Measurements from ENCODE around the gene EPRS1. TPM values are rescaled to one million over a fixed set of nuclear protein-coding genes. Genes with fewer than 3 reads are reported as not detected.

EPRS1 gene
- total and polyA plus RNA-seq, 4 donors = 42.6 to 99.0 (median 55.0) TPM

DNA sequence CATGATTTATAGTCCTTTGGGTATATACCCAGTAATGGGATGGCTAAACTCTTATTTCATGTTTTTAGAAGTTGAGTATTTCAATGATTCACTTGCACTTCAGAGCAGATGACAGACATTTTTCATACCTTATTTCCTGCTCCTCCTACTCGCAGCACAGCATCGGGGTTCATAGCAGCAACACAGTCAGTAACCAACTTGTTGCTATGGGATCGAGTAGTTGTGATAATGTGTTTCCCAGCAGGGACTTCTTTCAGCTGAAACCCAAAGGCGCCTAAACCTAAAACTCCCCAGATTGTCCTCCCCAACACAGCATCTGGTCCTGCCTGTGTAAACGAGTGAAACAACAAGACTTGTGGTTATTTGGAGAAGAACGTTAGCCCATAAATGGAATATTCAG, 16.3 kb upstream of the EPRS1 start:
- TF ChIP-seq, protein P1, sequence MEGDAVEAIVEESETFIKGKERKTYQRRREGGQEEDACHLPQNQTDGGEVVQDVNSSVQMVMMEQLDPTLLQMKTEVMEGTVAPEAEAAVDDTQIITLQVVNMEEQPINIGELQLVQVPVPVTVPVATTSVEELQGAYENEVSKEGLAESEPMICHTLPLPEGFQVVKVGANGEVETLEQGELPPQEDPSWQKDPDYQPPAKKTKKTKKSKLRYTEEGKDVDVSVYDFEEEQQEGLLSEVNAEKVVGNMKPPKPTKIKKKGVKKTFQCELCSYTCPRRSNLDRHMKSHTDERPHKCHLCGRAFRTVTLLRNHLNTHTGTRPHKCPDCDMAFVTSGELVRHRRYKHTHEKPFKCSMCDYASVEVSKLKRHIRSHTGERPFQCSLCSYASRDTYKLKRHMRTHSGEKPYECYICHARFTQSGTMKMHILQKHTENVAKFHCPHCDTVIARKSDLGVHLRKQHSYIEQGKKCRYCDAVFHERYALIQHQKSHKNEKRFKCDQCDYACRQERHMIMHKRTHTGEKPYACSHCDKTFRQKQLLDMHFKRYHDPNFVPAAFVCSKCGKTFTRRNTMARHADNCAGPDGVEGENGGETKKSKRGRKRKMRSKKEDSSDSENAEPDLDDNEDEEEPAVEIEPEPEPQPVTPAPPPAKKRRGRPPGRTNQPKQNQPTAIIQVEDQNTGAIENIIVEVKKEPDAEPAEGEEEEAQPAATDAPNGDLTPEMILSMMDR (IDR thresholded peaks at IDR 0.05; ENCODE audit: control extremely low read depth, extremely low read depth) = no peak
- 96 to 98% methylated on average over 6 of the region's 6 CpGs for WGBS, 2 donors
- no peaks in the 10 kb centered on the region for H3K27me3 ChIP-seq (ENCODE audit: control insufficient read depth in 3 of 3, insufficient read depth in 3 of 3, low read length in 2 of 3)

DNA sequence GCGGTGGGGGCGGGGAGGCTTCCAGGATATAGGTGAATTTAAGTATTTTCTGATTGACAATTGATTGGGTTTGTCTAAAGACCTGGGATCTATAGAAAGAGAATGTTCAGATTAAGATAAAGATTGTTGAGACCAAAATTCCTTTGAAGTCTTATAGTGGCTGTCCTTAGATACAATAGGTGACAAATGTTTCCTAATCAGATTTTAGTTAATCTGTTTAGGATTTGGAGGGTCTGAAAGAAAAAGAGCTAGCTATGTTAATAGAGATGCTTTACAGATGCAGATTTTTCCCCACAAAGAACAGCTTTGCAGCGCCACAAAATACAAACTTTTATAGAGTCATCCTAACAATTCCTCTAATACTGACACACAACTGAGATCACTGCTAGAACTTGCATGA, 14.6 kb upstream of the EPRS1 start:
- Histone ChIP-seq H3K4me3 (no peak overlapping the region), H3K4me1 (ENCODE audit: control insufficient read depth in 5 of 5, insufficient read depth in 5 of 5, low read length in 5 of 5) (no peaks in the 10 kb centered on the region), H3K27ac (ENCODE audit: low read depth in 1 of 2, low read length in 1 of 2) (no peak overlapping the region), H3K27me3 (ENCODE audit: control insufficient read depth in 3 of 3, insufficient read depth in 3 of 3, low read length in 2 of 3) (no peaks in the 10 kb centered on the region), H3K9me3 (ENCODE audit: control insufficient read depth in 4 of 4, insufficient read depth in 3 of 4, low read length in 3 of 4) (no peaks in the 10 kb centered on the region), H3K36me3 (ENCODE audit: control insufficient read depth in 4 of 4, insufficient read depth in 4 of 4, low read length in 4 of 4) (peaks cover 9 to 25% (median 14%) of the 10 kb centered on the region in 4 donors), H3K9ac (ENCODE audit: insufficient read depth in 1 of 2, low read length in 2 of 2) (no peak overlapping the region)
- 96 to 97% methylated on average over 3 of the region's 3 CpGs for WGBS, 2 donors
- TF ChIP-seq, protein P1 (IDR thresholded peaks at IDR 0.05; ENCODE audit: control extremely low read depth, extremely low read depth) = no peak
- DNase-seq (no peak), ATAC-seq (ENCODE audit: insufficient read depth, low FRiP score) (no peak)

More for the DNA sequence above, 16.3 kb upstream of the EPRS1 start:
- DNase-seq = no peak
- ATAC-seq (ENCODE audit: insufficient read depth, low FRiP score) = no peak
- Histone ChIP-seq H3K4me3 (no peak overlapping the region), H3K9ac (ENCODE audit: insufficient read depth in 1 of 2, low read length in 2 of 2) (no peak overlapping the region), H3K4me1 (ENCODE audit: control insufficient read depth in 5 of 5, insufficient read depth in 5 of 5, low read length in 5 of 5) (no peaks in the 10 kb centered on the region), H3K9me3 (ENCODE audit: control insufficient read depth in 4 of 4, insufficient read depth in 3 of 4, low read length in 3 of 4) (no peaks in the 10 kb centered on the region), H3K27ac (ENCODE audit: low read depth in 1 of 2, low read length in 1 of 2) (no peak overlapping the region), H3K36me3 (ENCODE audit: control insufficient read depth in 4 of 4, insufficient read depth in 4 of 4, low read length in 4 of 4) (peaks cover 9 to 34% (median 14%) of the 10 kb centered on the region in 4 donors)

DNA sequence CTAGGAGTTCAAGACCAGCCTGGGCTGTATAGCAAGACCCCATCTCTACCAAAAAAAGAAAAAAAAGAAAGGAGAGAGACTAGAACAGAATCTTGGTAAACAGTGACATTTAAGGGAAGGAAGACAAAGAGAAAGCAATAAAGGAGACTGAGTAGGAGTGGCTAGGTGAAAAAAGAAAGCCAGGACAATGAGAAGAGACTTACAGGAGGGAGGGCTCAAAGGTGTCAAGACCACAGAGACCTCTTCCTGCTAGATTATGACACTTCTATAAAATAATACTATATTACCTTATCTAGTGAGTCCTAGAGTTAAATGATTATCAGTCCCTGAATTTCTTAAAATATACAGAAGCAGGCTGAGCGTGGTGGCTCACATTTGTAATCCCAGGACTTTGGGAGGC, 10.1 kb upstream of the EPRS1 start:
- H3K4me3 ChIP-seq = no peak overlapping the region
- H3K9me3 ChIP-seq (ENCODE audit: control insufficient read depth in 4 of 4, insufficient read depth in 3 of 4, low read length in 3 of 4) = no peaks in the 10 kb centered on the region
- TF ChIP-seq, protein P1 (IDR thresholded peaks at IDR 0.05; ENCODE audit: control extremely low read depth, extremely low read depth) = no peak
- 86 to 89% methylated on average over 1 of the region's 1 CpG for WGBS, 2 donors
- no peaks in the 10 kb centered on the region for H3K27me3 ChIP-seq (ENCODE audit: control insufficient read depth in 3 of 3, insufficient read depth in 3 of 3, low read length in 2 of 3)
- DNase-seq (no peak), ATAC-seq (ENCODE audit: insufficient read depth, low FRiP score) (no peak)
- H3K4me1 ChIP-seq (ENCODE audit: control insufficient read depth in 5 of 5, insufficient read depth in 5 of 5, low read length in 5 of 5) = no peaks in the 10 kb centered on the region
- H3K27ac ChIP-seq (ENCODE audit: low read depth in 1 of 2, low read length in 1 of 2) = no peak overlapping the region
- H3K9ac ChIP-seq (ENCODE audit: insufficient read depth in 1 of 2, low read length in 2 of 2) = no peak overlapping the region
- peaks cover 0 to 5% (median 3%) of the 10 kb centered on the region in 4 donors for H3K36me3 ChIP-seq (ENCODE audit: control insufficient read depth in 4 of 4, insufficient read depth in 4 of 4, low read length in 4 of 4)

Data from lung (tissue), 12 donors.